IMR-90 (cell line): ENCODE measurements around the gene TSHZ3. TPM values are rescaled to one million over a fixed set of nuclear protein-coding genes. Genes with fewer than 3 reads are reported as not detected.

Source experiments
- ATAC-seq: fragments of 200-7000 bp; cut with Tn5 transposase; 2 replicates; pipeline ENCODE4 v1.9.1; 2020; ENCODE audit warnings: low read depth, mild to moderate bottlenecking, moderate library complexity
- BruUV-seq: library from RNA; stranded (reverse); fragments of 400-500 nt; replicated peaks from 2 replicates; lab custom pipeline; 2021; lab: Mats Ljungman, UMichigan
- CTCF ChIA-PET: fragments of 300-600 bp; formaldehyde crosslinking; extraction: SDS; loops from one replicate; lab custom pipeline; 2021; ENCODE audit warnings: antibody characterized with exemption; lab: Yijun Ruan, JAX
- POLR2A ChIA-PET: fragments of 300-600 bp; sonication (Branson Sonifier 250); formaldehyde crosslinking; loops from one replicate; lab custom pipeline; 2022; ENCODE audit warnings: antibody characterized with exemption; ENCODE audit not compliant: unreplicated experiment; lab: Charles Lee
- DNase-seq: peaks from one replicate; pipeline ENCODE4 v3.0.0; 2013
- H2AFZ ChIP-seq: replicated peaks from 2 replicates; pipeline ENCODE3; 2013; ENCODE audit warnings: low read length, mild to moderate bottlenecking; ENCODE audit not compliant: poor library complexity
- H2AK5ac ChIP-seq: 2 replicates; pipeline ENCODE4 v1.6.1; 2013; ENCODE audit warnings: low read depth, low read length, inconsistent platforms
- H2AK9ac ChIP-seq: replicated peaks from 2 replicates; pipeline ENCODE3; 2013; ENCODE audit warnings: mild to moderate bottlenecking, low read depth, low read length, moderate library complexity; ENCODE audit not compliant: poor library complexity
- H2BK120ac ChIP-seq: 2 replicates; pipeline ENCODE4 v1.6.1; 2013; ENCODE audit warnings: low read depth, low read length, inconsistent platforms
- H2BK15ac ChIP-seq: 3 replicates; pipeline ENCODE4 v1.6.1; 2013; ENCODE audit warnings: low read depth, low read length, inconsistent platforms
- H2BK20ac ChIP-seq: 2 replicates; pipeline ENCODE4 v1.6.1; 2013; ENCODE audit warnings: low read depth, mild to moderate bottlenecking, inconsistent platforms, low read length, moderate library complexity
- H2BK5ac ChIP-seq: 2 replicates; pipeline ENCODE4 v1.6.1; 2013; ENCODE audit warnings: mild to moderate bottlenecking, low read depth, low read length, inconsistent platforms; ENCODE audit not compliant: poor library complexity, severe bottlenecking
- H3K14ac ChIP-seq: replicated peaks from 2 replicates; pipeline ENCODE4 v1.6.1; 2013; ENCODE audit warnings: low read depth, low read length, inconsistent platforms
- H3K18ac ChIP-seq: 2 replicates; pipeline ENCODE4 v1.6.1; 2013; ENCODE audit warnings: low read depth, low read length, control low read depth
- H3K23ac ChIP-seq: 2 replicates; pipeline ENCODE4 v1.6.1; 2013; ENCODE audit warnings: low read depth, low read length, inconsistent platforms
- H3K27ac ChIP-seq: 2 replicates; pipeline ENCODE4 v1.5.1; 2013; ENCODE audit warnings: mild to moderate bottlenecking, control low read depth, low read length; ENCODE audit not compliant: insufficient read depth
- H3K27me3 ChIP-seq: 2 replicates; pipeline ENCODE4 v1.6.1; 2013; ENCODE audit warnings: low read length; ENCODE audit not compliant: control insufficient read depth, insufficient read depth
- H3K36me3 ChIP-seq: 2 replicates; pipeline ENCODE4 v1.6.1; 2013; ENCODE audit warnings: low read length, mixed read lengths; ENCODE audit not compliant: control insufficient read depth, insufficient read depth
- H3K4ac ChIP-seq: 2 replicates; pipeline ENCODE4 v1.6.1; 2013; ENCODE audit warnings: low read depth, low read length, inconsistent platforms
- H3K4me1 ChIP-seq: 2 replicates; pipeline ENCODE4 v1.6.1; 2013; ENCODE audit warnings: low read length, mixed read lengths; ENCODE audit not compliant: control insufficient read depth, insufficient read depth
- H3K4me2 ChIP-seq: 2 replicates; pipeline ENCODE4 v1.6.1; 2013; ENCODE audit warnings: low read depth, mild to moderate bottlenecking, control low read depth, low read length, moderate library complexity
- H3K4me3 ChIP-seq: 2 replicates; pipeline ENCODE4 v1.5.1; 2013; ENCODE audit warnings: low read depth, mild to moderate bottlenecking, control low read depth, low read length, moderate library complexity; ENCODE audit not compliant: insufficient read depth
- H3K56ac ChIP-seq: 2 replicates; pipeline ENCODE4 v1.6.1; 2013; ENCODE audit warnings: low read length, inconsistent platforms; ENCODE audit not compliant: insufficient read depth; ENCODE audit errors: extremely low read depth
- H3K79me1 ChIP-seq, 2 experiments: 2 replicates each; pipeline ENCODE4 v1.6.1; 2013; ENCODE audit warnings: low read length in 2 of 2, inconsistent platforms in 1 of 2, low read depth in 1 of 2
- H3K9ac ChIP-seq: 2 replicates; pipeline ENCODE4 v1.6.1; 2013; ENCODE audit warnings: low read depth, low read length, control low read depth
- H3K9me1 ChIP-seq: 2 replicates; pipeline ENCODE4 v1.6.1; 2013; ENCODE audit warnings: low read length, inconsistent platforms; ENCODE audit not compliant: insufficient read depth
- H3K9me3 ChIP-seq: 2 replicates; pipeline ENCODE4 v1.6.1; 2013; ENCODE audit warnings: low read length; ENCODE audit not compliant: control insufficient read depth, insufficient read depth
- H4K20me1 ChIP-seq: 2 replicates; pipeline ENCODE4 v1.6.1; 2013; ENCODE audit warnings: low read length, inconsistent platforms; ENCODE audit not compliant: insufficient read depth
- H4K5ac ChIP-seq: 2 replicates; pipeline ENCODE4 v1.6.1; 2013; ENCODE audit warnings: mild to moderate bottlenecking, low read depth, low read length, control low read depth
- H4K8ac ChIP-seq, 2 experiments: 2 replicates each; pipeline ENCODE4 v1.6.1; 2013; ENCODE audit warnings: low read depth in 2 of 2, low read length in 2 of 2, control low read depth in 1 of 2, inconsistent platforms in 1 of 2
- H4K91ac ChIP-seq: 2 replicates; pipeline ENCODE4 v1.6.1; 2013; ENCODE audit warnings: low read depth, low read length, inconsistent platforms; ENCODE audit not compliant: insufficient read depth
- BHLHE40 ChIP-seq: fragments of 150-350 bp; IDR thresholded peaks from 2 replicates; pipeline ENCODE4 v1.6.1; 2016; ENCODE audit warnings: mild to moderate bottlenecking, low read depth, low read length
- CEBPB ChIP-seq: IDR thresholded peaks from 2 replicates; pipeline ENCODE4 v1.6.1; 2012; ENCODE audit warnings: low read depth, low read length, improper control_type of control experiment
- NFE2L2 ChIP-seq: fragments of 150-350 bp; IDR thresholded peaks from 2 replicates; pipeline ENCODE4 v1.6.1; 2016; ENCODE audit warnings: low read depth, mild to moderate bottlenecking, low read length
- POLR2A ChIP-seq: IDR thresholded peaks from 2 replicates; pipeline ENCODE4 v1.6.1; 2012; ENCODE audit warnings: mild to moderate bottlenecking, low read depth, low read length
- RAD21 ChIP-seq: IDR thresholded peaks from 2 replicates; pipeline ENCODE4 v1.6.1; 2012; ENCODE audit warnings: low read length, improper control_type of control experiment
- RCOR1 ChIP-seq: IDR thresholded peaks from 2 replicates; pipeline ENCODE4 v1.6.1; 2012; ENCODE audit warnings: mild to moderate bottlenecking, low read length, improper control_type of control experiment; ENCODE audit not compliant: insufficient replicate concordance
- WGBS, 2 experiments: methylation state at CpG; one replicate each; pipeline versions ENCODE4 v1.1.5 to v1.1.7; 2013; ENCODE audit warnings: missing lambda C conversion rate in 2 of 2; ENCODE audit not compliant: insufficient read length in 1 of 2; ENCODE audit errors: extremely low coverage in 2 of 2; 5-methylcytosine and 5-hydroxymethylcytosine counted together
- dilution Hi-C: fragments of 300-500 bp; cut with HindIII; formaldehyde crosslinking; loops from one replicate; pipeline ENCODE4 v1.14.3; 2018; ENCODE audit warnings: low sequenced_read_pairs; ENCODE audit not compliant: unreplicated experiment
- in situ Hi-C: fragments of 300-500 bp; cut with MboI; formaldehyde crosslinking; loops from 3 replicates; pipeline ENCODE4 v1.14.3; 2019; ENCODE audit warnings: low sequenced_read_pairs, inconsistent platforms, mixed read lengths
- intact Hi-C: fragments of 100-400 bp; cut with micrococcal nuclease; formaldehyde crosslinking; loops from 2 replicates; pipeline ENCODE4 v1.10.0; 2022
- polyA plus RNA-seq, 3 experiments: library from polyadenylated mRNA; depleted of rRNA; stranded (reverse); fragments of >200 nt; gene quantifications; 2 replicates each; pipeline ENCODE4 v1.2.3, GENCODE V29; 2012; ENCODE audit warnings: low replicate concordance in 1 of 3
- total RNA-seq: library from RNA; depleted of rRNA; stranded (reverse); fragments of >200 nt; gene quantifications from 2 replicates; pipeline ENCODE4 v1.2.3, GENCODE V29; 2012

The TSHZ3 gene
- total and polyA plus RNA-seq, 2 of the 4 experiments (the other 2 are of a cell fraction) = 8.1 to 13.0 TPM

GRCh38 chr19:31378404-31378803, 29.2 kb upstream of the TSHZ3 start:
- no peak overlapping the region for H4K8ac ChIP-seq
- H3K9me3 ChIP-seq = no peaks in the 10 kb centered on the region
- dilution Hi-C loops (no loop called here), in situ Hi-C loops (no loop called here), intact Hi-C loops (loop anchor here (1.0 kb wide), 2 partner anchors 171 to 251 kb away; no protein-coding TSS in a partner anchor)
- BruUV-seq = no TSS peak
- H3K4me2 ChIP-seq = no peak overlapping the region
- no peak overlapping the region for H2BK20ac ChIP-seq
- H4K20me1 ChIP-seq = no peaks in the 10 kb centered on the region; the same call in 1 of the 2 replicates
- WGBS, 2 experiments = no CpG with 5 or more reads among the region's 4 CpGs
- H3K4me3 ChIP-seq = no peak overlapping the region
- H3K4ac ChIP-seq = no peak overlapping the region
- peaks cover 3% of the 10 kb centered on the region; the same call in 1 of the 2 replicates for H3K9me1 ChIP-seq
- peaks cover 2% of the 10 kb centered on the region; the same call in 1 of the 2 replicates for H3K4me1 ChIP-seq
- ChIA-PET CTCF (no interaction called here), POLR2A (no interaction called here)
- no peaks in the 10 kb centered on the region; the same call in 1 of the 2 replicates for H3K27me3 ChIP-seq
- H2BK5ac ChIP-seq = no peak overlapping the region
- no peaks in the 10 kb centered on the region for H3K79me1 ChIP-seq
- no peak overlapping the region for H3K18ac ChIP-seq
- H4K5ac ChIP-seq = no peak overlapping the region
- H3K56ac ChIP-seq = no peak overlapping the region
- H3K27ac ChIP-seq = peak overlapping the region; percentile 35; the same call in 1 of the 2 replicates
- no peak for TF ChIP-seq NFE2L2
- no peak for TF ChIP-seq CEBPB
- TF ChIP-seq RCOR1 = peak; percentile 87
- no peak for TF ChIP-seq RAD21
- TF ChIP-seq BHLHE40 = peak; percentile 21; the same call in 1 of the 2 replicates
- no peak for TF ChIP-seq POLR2A
- peak; percentile 95 for DNase-seq
- no peak overlapping the region for H2AK5ac ChIP-seq
- H3K23ac ChIP-seq = no peak overlapping the region
- H3K14ac ChIP-seq = no peak overlapping the region
- no peak overlapping the region for H3K9ac ChIP-seq
- ATAC-seq = peak; percentile 92
- no peak overlapping the region for H2AFZ ChIP-seq
- H3K36me3 ChIP-seq = no peaks in the 10 kb centered on the region
- H2BK15ac ChIP-seq = no peak overlapping the region
- H2AK9ac ChIP-seq = peak overlapping the region; percentile 15
- H2BK120ac ChIP-seq = no peak overlapping the region
- no peak overlapping the region for H4K91ac ChIP-seq
